GM19324 (cell line): Measurements from ENCODE around the gene TAS2R13.

Experiments used
- ATAC-seq: cut with Tn5 transposase; IDR thresholded peaks from one replicate; pipeline ENCODE4 v1.9.1; 2021; ENCODE audit warnings: mild to moderate bottlenecking, moderate library complexity; ENCODE audit not compliant: unreplicated experiment, low FRiP score

The TAS2R13 gene

GRCh38 chr12:10909462-10909861 is at the start of gene TAS2R13:
TAS2R13 (minus strand) TSS chr12:10909562; CDS start chr12:10909298, 264 bp downstream.
- no peak for ATAC-seq

- ATAC-seq = no peak
Measured at GRCh38 chr12:10957741-10958140, 48.4 kb upstream of the TAS2R13 start.

GRCh38 chr12:10956085-10956484 is 46.7 kb upstream of the TAS2R13 start:
- no peak for ATAC-seq

DNA sequence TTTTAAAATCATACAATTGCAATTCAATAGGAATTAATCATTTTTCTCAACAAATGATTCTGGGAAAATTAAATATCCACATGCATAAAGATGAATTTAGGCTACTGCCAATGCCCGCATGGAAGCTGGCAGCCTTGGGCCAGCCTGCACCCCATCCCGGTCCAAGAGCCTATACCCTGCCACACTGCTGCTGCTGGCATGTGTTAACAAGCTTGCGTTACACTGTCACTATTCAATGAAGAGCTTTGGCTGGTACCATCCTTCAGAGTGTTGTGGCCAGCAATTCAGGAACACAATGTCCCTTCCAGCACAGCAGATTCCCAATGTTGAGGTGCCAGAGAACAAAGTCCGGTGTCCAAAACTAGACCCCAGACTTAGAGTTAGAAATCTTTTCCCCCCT is 43.3 kb upstream of the TAS2R13 start:
- ATAC-seq = no peak

DNA sequence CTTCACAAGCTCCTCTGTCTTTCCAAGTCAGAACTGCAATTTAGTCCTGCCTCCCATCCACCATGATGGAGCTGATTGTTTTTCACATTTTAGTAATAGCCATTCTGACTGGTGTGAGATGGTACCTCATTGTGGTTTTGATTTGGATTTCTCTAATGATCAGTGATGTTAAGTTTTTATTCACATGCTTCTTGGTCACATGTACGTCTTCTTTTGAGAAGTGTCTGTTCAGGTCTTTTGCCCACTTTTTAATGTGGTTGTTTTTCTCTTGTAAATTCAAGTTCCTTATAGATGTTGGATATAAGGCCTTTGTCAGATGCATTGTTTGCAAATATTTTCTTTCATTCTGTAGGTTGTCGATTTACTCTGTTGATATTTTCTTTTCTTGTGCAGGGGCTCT is 33.8 kb upstream of the TAS2R13 start:
- no peak for ATAC-seq

- no peak for ATAC-seq
Measured at GRCh38 chr12:10941916-10942607, 32.7 kb upstream of the TAS2R13 start.

DNA sequence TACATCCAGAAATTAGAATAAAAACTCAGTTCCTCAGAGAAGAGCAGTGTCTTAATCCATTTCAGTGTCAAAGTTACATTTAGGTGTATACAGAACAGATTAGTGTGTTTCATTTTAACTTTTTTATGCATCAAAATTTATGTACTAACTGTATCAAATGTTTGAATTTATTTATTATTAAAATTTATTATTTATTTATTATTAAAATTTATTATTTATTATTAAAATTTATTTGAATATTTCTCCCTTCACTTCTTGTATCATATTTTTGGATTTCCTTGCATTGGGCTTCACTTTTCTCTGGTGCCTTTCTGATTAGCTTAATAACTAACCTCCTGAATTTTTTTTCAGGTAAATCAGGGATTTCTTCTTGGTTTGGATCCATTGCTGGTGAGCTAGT is 32.0 kb upstream of the TAS2R13 start:
- ATAC-seq = no peak

DNA sequence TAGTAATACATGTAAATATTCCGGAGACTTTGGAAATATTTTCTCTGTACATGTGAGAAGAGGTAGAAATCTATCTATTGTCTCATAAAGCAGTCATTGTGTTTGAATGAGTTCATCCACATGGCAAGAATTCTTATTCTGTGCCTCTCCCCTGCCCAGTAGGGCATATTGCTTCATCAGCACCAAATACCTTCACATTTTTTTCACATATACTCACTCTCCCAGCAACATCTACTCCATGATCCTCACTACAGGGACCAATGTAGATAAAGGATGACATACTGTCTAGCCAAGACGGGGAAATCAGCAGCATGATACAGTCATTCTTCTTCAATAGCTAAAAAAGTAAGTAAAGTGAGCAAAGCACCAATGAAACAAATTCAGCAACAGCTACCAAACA is 31.0 kb upstream of the TAS2R13 start:
- no peak for ATAC-seq

GRCh38 chr12:10939163-10939562 is 29.8 kb upstream of the TAS2R13 start, which contains the start of gene TAS2R14:
TAS2R14 (minus strand) TSS chr12:10939263; CDS start chr12:10939207, 56 bp downstream.
- no peak for ATAC-seq

DNA sequence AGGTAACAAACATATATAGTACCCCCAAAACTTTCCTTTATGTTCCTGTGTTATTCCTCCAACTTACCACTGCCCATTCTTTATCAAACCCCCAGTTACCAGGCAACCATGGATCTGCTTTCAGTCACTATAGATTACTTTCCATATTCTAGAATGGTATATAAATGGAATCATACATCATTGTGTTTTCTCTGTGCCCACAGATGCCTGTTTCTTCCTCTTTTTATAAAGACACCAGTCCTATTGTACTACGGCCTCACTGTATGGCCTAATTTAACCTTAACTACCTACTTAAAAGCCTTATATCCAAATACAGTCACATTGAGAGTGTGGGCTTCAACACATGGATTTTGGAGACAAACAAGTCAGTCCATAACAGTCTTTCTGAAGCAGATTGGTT is 27.1 kb upstream of the TAS2R13 start:
- ATAC-seq = no peak

GRCh38 chr12:10928746-10929286 is 19.5 kb upstream of the TAS2R13 start, which contains the start of gene PRH2:
PRH2 (plus strand) TSS chr12:10929236; CDS start chr12:10929274, 38 bp downstream.
- no peak for ATAC-seq

DNA sequence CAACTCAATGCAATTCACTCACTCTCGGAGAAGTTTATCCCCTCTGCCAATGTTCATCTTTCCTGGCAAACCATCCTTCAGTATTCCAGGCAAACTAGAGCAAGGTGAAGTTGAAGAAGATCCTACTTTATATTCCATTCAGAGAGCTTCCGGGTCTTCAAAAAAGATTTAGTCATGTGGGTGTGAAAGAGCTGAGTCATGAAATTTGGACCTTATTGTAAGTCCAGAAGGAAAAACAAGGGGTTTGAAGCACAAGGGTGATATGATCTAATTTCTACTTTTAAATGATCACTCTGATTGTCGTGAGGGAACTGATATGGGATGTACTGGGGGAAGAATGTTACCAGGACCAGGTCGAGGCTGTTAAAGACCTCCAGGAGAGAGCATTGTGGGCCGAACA is 16.9 kb upstream of the TAS2R13 start:
- ATAC-seq = no peak

DNA sequence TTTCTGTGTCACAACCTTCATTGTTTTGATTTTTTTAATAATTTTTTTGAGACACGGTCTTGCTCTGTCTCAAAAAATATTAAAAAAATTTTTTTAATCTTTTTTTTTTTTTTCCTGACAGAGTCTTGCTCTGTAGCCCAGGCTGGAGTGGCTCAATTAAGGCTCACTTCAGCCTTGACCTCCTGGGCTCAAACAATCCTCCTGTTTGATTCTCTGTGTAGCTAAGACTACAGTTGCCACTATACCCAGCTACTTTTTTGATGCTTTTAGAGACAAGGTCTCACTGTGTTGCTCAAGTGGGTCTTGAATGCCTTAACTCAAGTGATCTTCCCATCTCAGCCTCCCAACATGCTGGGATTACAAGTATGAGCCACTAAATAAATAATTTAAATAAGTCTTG is 10.4 kb upstream of the TAS2R13 start:
- ATAC-seq = no peak

GRCh38 chr12:10910380-10910779 is 1.0 kb upstream of the TAS2R13 start:
- ATAC-seq = no peak

DNA sequence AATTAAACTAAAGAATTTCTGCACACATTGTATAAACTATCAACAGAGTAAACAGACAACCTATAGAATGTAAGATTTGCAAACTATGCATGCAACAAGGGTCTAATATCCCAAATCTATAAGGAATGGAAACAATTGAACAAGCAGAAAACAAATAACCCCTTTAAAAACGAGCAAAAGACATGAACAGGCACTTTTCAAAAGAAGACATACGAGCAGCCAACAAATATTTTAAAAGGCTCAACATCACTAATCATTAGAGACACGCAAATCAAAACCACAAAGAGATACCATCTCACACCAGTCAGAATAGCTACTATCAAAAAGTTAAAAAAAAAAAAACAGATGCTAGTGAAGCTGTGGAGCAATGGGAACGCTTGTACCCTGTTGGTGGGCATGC is 4.7 kb downstream of the TAS2R13 start:
- no peak for ATAC-seq

DNA sequence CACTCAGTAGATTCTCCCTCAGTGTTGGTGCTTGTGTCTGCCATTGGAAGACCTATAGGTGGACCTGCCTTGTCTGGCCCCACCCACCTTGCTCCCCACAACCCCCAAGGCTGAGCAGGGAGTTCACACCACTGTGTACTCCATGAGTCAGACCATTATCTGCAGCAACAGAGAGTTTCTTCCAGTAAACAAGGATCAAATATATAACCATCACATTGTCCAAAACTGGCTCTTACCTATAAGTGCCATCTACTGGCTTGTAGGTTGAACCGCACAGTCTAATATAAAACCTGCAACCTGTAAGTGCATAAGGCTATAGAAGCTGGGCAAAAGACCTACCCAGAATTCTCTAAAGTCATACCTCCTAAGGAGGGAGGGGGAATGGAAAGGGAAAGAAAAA is 7.9 kb downstream of the TAS2R13 start:
- ATAC-seq = no peak

GRCh38 chr12:10900972-10901371 is 8.4 kb downstream of the TAS2R13 start:
- ATAC-seq = no peak

GRCh38 chr12:10900530-10900929 is 8.8 kb downstream of the TAS2R13 start:
- no peak for ATAC-seq

DNA sequence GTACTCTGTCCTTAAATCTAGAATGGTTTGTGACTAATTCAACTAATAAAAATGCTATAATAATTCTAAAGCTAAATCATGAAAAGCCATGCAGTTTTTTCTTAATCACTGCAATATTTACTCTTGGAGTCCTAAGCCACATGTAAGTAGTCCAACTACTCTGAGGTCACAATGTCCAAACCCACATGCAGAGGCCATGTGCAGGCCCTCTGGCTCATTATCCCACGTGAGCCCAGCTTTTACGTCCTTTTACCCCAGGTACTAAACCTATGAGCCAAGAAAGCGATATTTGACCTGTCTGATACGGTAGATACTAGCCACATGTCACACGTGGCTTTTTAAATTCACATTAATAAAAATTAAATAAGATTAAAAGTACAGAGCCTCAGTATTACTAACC is 12.5 kb downstream of the TAS2R13 start:
- no peak for ATAC-seq

- no peak for ATAC-seq
Measured at GRCh38 chr12:10891937-10892336, 17.4 kb downstream of the TAS2R13 start.

DNA sequence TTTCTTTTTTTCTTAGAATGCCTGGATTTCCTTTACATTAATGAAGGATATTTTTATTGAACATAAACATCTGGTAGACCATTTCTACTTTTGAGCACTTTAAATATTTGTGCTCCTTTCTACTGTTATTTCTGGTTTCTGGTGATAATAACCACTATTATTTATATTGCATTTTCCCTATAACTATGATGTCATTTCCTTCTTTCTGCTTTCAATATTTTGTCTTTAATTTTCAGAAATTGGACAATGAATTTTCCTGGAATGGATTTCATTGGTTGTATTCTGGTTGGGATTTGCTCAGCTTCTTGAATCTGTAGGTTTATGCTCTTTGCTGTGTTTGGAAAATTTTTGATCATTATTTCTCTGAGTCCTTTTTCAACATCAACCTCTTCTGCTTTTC is 20.1 kb downstream of the TAS2R13 start:
- no peak for ATAC-seq

DNA sequence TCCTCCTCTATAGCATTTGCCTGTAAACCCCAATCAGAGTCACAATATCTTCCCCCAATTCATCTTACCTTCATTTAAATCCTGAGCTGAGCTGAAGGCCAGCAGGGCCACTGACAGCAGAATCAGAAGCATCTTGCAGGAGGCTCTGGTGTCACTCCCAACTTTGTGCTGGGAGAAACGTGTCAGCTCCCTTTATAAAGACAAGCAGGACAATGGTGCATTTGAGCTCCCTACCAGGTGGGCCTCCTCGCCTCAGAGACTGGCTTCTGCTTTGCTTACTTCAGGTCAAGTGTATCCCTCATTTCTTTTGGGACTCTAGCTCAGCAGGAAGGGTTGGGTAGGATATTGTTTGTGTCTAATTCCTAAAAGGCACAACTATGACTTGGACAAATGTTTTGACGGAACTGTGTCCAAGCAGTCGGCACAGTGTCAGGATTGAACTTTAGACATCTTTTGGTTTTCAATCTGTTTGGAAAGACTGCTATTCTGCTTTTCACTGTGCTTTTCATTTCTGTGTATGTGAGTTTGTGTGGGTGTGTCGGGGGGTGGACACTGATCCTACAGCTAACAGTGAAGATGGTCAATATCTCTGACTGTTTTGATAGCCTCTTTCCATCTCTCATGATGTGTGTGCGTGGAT is 25.2 kb downstream of the TAS2R13 start, which contains the start of gene PRH1:
Gene PRH1, minus strand, starts transcription at position 170 of the 640 bp plus-strand sequence. Its CDS starts 38 bp downstream, at position 132.
- no peak for ATAC-seq
